Measurements from ENCODE around the gene DMD.

DNA sequence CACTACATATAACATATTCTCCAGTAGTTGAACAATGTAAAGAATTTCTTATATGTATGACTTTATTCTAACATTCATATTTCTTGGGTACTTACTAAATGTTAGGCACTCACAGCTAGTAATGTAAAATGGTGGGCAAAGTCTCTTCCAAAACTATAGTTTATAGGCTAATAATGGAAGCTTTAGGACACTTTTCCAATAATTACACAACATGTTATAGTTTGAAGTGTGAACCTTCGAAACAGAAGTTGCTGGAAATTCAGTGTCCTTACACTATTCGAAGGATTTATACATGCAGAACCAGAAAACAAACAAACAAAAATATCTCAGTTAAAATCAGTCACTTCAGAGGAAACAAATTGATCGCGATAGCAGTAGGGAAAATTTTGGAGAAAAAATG, 212.6 kb downstream of the DMD start:
- TF ChIP-seq, protein P1, sequence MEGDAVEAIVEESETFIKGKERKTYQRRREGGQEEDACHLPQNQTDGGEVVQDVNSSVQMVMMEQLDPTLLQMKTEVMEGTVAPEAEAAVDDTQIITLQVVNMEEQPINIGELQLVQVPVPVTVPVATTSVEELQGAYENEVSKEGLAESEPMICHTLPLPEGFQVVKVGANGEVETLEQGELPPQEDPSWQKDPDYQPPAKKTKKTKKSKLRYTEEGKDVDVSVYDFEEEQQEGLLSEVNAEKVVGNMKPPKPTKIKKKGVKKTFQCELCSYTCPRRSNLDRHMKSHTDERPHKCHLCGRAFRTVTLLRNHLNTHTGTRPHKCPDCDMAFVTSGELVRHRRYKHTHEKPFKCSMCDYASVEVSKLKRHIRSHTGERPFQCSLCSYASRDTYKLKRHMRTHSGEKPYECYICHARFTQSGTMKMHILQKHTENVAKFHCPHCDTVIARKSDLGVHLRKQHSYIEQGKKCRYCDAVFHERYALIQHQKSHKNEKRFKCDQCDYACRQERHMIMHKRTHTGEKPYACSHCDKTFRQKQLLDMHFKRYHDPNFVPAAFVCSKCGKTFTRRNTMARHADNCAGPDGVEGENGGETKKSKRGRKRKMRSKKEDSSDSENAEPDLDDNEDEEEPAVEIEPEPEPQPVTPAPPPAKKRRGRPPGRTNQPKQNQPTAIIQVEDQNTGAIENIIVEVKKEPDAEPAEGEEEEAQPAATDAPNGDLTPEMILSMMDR (conservative IDR thresholded peaks at IDR 0.05 in 1 of 2, IDR thresholded peaks at IDR 0.05 in 1 of 2; ENCODE audit: low read depth in 1 of 2, low read length in 2 of 2), result no peak
- TF ChIP-seq EZH2 (IDR thresholded peaks at IDR 0.05; ENCODE audit: low read length, missing control alignments), result no peak
